ENCODE measurements around the gene TMTC2.

Gene TMTC2

GRCh38 chr12:82651489-82651888 is 35.2 kb upstream of the TMTC2 start:
- no peak for TF ChIP-seq CTCF (IDR thresholded peaks at IDR 0.05; ENCODE audit: extremely low read depth, missing control alignments)
- no peak for DNase-seq (ENCODE audit: low spot score)

GRCh38 chr12:82652071-82652470 is 34.6 kb upstream of the TMTC2 start:
- no peak for TF ChIP-seq CTCF (IDR thresholded peaks at IDR 0.05; ENCODE audit: extremely low read depth, missing control alignments)
- no peak for DNase-seq (ENCODE audit: low spot score)

- TF ChIP-seq CTCF (IDR thresholded peaks at IDR 0.05; ENCODE audit: extremely low read depth, missing control alignments) = no peak
- DNase-seq (ENCODE audit: low spot score) = no peak
These were observed 31.0 kb upstream of the TMTC2 start for GRCh38 chr12:82655751-82656150.

GRCh38 chr12:82659343-82660207 is 27.1 kb upstream of the TMTC2 start:
- no peak for DNase-seq (ENCODE audit: low spot score)
- no peak for TF ChIP-seq CTCF (IDR thresholded peaks at IDR 0.05; ENCODE audit: extremely low read depth, missing control alignments)

GRCh38 chr12:82660541-82661325 is 26.0 kb upstream of the TMTC2 start:
- no peak for TF ChIP-seq CTCF (IDR thresholded peaks at IDR 0.05; ENCODE audit: extremely low read depth, missing control alignments)
- DNase-seq (ENCODE audit: low spot score) = no peak

- TF ChIP-seq CTCF (IDR thresholded peaks at IDR 0.05; ENCODE audit: extremely low read depth, missing control alignments) = no peak
- DNase-seq (ENCODE audit: low spot score) = no peak
These were observed 22.8 kb upstream of the TMTC2 start for GRCh38 chr12:82663893-82664292.
